COR-L47 (cell line): ENCODE data around the gene RNF10.
"Not testable (repeated sequence)": the region's sequence is repeated elsewhere in the genome, so short reads cannot be mapped to it uniquely, and the experiment has no call there.

Source experiments
- DNase-seq: peaks from one replicate; lab custom pipeline; 2025; lab: John Stamatoyannopoulos, UW

RNF10 gene

DNA sequence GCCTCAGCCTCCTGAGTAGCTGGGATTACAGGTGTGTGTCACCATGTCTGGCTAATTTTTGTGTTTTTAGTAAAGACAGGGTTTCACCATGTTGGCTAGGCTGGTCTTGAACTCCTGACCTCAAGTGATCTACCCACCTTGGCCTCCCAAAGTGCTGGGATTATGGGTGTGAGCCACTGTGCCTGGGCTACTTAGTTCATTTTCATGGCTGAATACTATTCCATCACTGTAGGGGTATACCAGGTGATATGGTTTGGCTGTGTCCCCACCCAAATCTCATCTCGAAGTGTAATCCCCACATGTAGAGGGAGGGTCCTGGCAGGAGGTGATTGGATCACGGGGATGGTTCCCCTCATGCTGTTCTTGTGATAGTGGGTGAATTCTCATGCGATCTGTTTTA is 83.0 kb downstream of the RNF10 start:
- not testable (repeated sequence) for DNase-seq

DNA sequence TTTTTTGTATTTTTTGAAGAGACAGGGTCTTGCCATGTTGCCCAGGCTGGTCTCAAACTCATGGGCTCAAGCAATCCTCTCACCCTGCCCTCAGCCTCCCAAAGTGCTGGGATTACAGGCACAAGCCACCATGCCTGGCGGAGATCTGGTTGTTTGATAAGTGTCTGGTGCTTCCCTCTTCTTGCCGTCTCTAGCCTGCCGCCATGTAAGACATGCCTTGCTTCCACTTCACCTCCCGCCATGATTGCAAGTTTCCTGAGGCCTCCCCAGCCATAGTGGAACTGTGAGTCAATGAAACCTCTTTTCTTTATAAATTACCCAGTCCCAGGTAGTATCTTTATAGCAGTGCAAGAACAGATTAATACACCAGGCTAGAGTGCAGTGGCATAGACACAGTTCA is 83.6 kb downstream of the RNF10 start:
- DNase-seq = not testable (repeated sequence)

DNA sequence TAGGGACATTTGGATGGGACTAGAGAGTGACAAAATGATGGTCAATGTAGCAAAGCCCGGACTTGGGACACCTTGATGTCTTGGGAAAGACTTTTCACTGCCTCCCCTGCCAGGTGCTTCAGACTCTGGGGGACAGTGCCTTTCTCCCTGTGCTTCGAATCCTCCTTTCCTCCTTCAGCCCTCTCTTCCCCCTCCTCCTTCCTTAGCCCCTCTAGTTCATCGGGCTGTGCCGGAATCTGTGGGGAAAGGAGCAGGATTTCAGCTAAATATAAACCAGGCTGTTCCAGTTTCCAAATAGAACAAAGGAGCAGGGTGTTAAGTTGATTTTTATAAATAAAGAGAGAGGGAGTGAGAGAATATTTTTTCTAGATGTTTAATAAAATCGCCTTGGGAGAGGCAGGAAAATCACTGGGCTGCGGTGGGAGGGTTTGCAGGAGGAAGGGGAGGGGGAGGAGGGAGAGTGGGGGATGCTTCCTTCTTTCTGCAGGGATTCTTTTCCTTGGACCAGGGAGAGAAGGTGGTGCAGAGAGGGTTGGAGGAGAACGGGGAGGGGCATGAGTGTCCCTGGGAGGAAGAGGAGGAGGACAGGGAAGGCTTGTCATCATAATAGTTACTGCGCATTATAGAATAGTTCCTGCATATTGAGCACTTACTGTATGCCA is 84.9 kb downstream of the RNF10 start:
- DNase-seq = no peak

DNA sequence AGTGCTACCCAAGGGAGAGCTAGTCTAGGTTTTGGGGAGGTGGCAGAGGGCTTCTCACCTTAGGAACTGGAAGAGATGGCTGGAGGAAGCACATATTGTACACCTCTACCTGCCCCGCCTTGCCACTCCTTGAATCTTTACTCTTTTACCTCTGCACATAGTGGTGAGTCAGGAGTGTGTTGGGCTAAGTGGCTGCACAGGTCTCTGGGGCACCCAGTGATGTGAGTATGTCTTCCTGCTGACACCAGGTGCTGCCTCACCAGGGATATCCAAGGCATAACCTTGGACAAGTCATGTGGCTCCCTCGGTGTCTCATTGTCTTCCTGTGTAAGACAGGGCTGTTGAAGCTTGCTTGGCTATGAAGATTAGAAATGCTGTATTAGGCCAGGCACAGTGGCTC is 86.5 kb downstream of the RNF10 start:
- no peak for DNase-seq

DNA sequence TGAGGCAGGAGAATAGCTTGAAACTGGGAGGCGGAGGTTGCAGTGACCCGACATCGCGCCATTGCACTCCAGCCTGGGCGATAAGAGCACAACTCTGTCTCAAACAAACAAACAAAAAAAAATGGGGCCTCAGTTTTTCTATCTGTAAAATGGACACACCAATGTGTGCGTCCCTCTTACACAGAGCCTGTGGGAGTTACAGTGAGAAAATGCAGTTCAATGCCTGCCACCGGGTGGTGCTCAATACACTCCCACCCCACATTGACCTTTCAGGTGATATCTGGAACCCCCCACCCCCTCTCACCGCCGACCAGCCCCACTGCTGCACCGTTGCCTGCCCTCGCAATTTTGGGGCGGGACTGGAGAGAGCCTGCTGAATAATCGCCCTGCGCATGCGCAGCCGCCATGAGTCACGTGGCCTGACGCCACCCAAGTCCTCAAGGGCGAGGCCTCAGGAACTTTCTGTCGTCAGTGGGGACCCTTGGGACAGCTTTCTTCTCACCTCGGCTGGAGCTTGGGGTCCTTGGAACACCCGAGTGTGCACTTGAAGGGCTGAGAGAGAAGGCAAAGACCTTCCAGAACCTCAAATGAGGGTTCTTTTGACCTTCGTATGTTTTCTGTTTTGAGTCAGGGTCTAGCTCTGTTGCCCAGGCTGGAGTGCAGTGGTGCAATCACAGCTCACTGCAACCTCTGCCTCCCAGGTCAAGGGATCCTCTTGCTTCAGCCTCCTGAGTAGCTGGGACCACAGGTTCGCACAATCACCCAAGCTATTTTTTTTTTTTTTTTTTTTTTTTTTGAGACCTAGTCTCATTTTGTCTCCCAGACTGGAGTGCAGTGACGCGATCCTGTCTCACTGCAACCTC is 91.6 kb downstream of the RNF10 start:
- no peak for DNase-seq
